ENCODE results near the gene MBTPS2.
"Not testable (repeated sequence)": the region's sequence is repeated elsewhere in the genome, so short reads cannot be mapped to it uniquely, and the experiment has no call there.

The MBTPS2 gene

DNA sequence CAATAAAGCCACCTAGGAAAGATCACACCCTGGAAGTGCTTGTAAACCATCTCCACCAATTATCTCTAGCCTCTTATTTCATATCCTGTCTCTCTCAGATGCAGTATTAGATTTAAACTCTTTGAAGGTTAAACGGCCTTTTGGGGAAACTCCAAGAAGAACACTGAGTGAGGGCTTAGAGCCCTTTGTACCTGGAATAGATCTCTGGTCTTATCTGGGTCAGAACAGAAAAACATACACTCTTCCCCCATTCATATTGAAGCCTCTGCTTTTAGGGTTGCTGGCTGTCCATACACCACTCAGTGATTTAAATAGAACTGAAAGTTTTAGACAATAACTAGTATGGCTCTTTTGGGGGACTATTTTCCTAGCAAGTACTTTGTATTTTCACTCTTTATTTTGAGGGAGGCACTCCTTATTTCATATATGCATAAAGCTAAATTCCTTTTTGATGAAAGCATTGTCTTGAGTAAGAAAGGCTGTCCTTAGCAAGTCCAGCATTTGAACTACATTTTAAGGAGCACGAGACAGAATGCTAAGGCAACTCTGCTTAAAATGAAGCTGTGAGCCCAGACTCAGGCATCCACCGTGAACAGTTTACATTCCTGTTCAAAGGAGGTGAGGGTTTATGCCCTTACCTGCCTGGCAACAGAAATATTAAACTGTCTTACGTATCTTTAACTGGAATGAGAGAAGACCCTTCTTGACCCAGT lies 33.8 kb downstream of the MBTPS2 start:
- no peak overlapping the region for H3K4me3 ChIP-seq (replicated peaks; ENCODE audit: low read depth, low read length)
- no peak for DNase-seq (ENCODE audit: extremely low read depth, low read depth)
- TF ChIP-seq CTCF (IDR thresholded peaks at IDR 0.05; ENCODE audit: low read depth, low read length, missing control alignments), result no peak

DNA sequence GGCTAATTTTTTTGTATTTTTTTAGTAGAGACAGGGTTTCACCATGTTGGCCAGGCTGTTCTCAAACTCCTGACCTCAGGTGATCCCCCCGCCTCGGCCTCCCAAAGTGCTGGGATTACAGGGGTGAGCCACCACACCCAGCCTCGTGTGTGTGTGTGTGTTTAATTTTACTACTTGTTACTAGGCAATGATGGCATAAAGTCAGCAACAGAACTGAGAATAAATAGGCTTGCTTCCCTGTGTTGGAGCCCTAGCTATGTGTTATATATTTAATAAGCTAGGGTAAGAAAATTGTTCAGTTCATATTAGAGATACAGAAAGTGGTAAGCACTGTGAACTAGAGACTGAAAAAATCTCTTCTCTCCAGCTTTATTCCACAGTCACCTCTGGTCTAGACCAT lies 34.8 kb downstream of the MBTPS2 start:
- DNase-seq (ENCODE audit: extremely low read depth, low read depth); H3K4me3 ChIP-seq (replicated peaks; ENCODE audit: low read depth, low read length): not testable (repeated sequence)

GRCh38 chrX:21875013-21875412 lies 35.6 kb downstream of the MBTPS2 start:
- H3K4me3 ChIP-seq (replicated peaks; ENCODE audit: low read depth, low read length), result no peak overlapping the region
- TF ChIP-seq CTCF (IDR thresholded peaks at IDR 0.05; ENCODE audit: low read depth, low read length, missing control alignments), result no peak
- no peak for DNase-seq (ENCODE audit: extremely low read depth, low read depth)

DNA sequence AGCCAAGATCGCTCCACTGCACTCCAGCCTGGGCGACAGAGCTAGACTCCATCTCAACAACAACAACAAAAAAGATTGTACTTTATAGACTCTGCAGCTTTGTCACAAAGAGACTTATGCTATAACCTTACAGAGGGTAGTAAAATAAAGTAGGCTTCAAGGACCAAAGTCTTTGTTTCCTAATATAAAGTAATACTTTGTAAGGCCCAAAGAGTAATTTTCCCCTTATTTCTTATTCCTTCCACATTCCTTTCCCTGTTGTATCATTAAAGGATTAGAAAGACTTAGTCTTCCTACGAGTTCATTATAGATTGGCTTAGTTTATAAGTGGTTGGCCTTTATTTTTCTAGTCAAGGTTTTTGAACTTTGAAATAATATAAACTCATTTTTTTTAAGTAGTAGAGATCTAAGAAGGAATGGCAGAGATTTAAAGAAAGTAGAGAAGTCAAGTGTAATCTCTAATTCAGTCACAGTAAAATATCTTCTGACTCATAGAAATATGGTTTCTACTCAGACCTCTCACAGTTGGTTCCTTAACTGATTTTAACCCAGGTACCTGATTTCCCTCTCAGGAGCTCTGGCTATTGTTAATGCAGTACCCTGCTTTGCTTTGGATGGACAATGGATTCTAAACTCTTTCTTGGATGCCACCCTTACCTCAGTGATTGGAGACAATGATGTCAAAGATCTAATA lies 42.6 kb downstream of the MBTPS2 start:
- no peak for TF ChIP-seq CTCF (IDR thresholded peaks at IDR 0.05; ENCODE audit: low read depth, low read length, missing control alignments)
- H3K4me3 ChIP-seq (replicated peaks; ENCODE audit: low read depth, low read length), result no peak overlapping the region
- DNase-seq (ENCODE audit: extremely low read depth, low read depth), result no peak

DNA sequence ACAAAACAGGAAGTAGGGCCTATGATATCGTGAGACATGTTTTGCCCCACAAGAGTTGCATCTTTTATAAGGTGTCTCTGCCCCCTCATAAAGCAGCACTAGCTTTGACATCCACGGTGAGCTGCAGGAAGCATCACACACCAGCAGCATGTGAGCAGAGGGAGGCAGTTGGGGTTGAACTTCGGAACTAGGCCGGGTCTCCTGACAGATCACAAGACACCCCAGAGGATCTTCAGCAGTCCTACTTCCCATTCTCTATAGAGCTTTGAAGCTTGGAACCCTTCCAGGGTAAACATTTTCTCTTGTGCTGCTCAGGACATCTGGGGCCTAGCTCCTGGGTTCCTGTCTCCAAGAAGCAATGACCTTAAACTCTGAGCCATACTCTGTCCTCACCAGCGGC lies 43.8 kb downstream of the MBTPS2 start:
- H3K4me3 ChIP-seq (replicated peaks; ENCODE audit: low read depth, low read length), result no peak overlapping the region

GRCh38 chrX:21885568-21885967 lies 46.2 kb downstream of the MBTPS2 start:
- no peak overlapping the region for H3K4me3 ChIP-seq (replicated peaks; ENCODE audit: low read depth, low read length)
- no peak for DNase-seq (ENCODE audit: extremely low read depth, low read depth)
- no peak for TF ChIP-seq CTCF (IDR thresholded peaks at IDR 0.05; ENCODE audit: low read depth, low read length, missing control alignments)

More for the DNA sequence above, 43.8 kb downstream of the MBTPS2 start:
- no peak for DNase-seq (ENCODE audit: extremely low read depth, low read depth)
- TF ChIP-seq CTCF (IDR thresholded peaks at IDR 0.05; ENCODE audit: low read depth, low read length, missing control alignments), result no peak

DNA sequence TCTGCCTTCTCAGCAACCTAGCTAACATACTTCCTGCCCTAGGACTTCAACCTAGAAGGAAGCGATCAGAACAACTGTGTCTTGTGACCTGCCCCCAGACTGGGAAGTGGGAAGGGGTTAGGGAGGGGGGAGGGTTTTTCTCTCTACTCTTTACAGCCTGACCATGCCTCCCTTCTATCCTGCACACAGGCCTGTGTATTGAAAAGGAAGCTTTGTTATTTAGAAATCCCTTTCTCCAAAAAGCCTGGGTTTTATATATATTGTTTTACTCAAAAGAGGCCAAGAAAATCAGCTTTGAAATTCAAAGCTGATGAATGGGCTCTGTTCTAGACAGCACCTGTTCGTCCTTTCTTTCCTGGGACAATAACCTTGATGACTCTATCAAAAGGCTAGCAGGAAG lies 65.9 kb downstream of the MBTPS2 start:
- H3K4me3 ChIP-seq (replicated peaks; ENCODE audit: low read depth, low read length), result no peak overlapping the region
- no peak for TF ChIP-seq CTCF (IDR thresholded peaks at IDR 0.05; ENCODE audit: low read depth, low read length, missing control alignments)
- DNase-seq (ENCODE audit: extremely low read depth, low read depth), result no peak

Data from HFF-Myc (cell line).